Glomerular endothelial cell (primary cell): Measurements from ENCODE around the gene DHRS4L2. TPM values are rescaled to one million over a fixed set of nuclear protein-coding genes. Genes with fewer than 3 reads are reported as not detected.
"Not testable (repeated sequence)": the region's sequence is repeated elsewhere in the genome, so short reads cannot be mapped to it uniquely, and the experiment has no call there.

Experiments
- DNase-seq: peaks from one replicate; pipeline ENCODE4 v3.0.0-alpha.2; 2011; ENCODE audit warnings: low read depth, low spot score; ENCODE audit errors: extremely low read depth
- total RNA-seq: library from RNA; depleted of rRNA; stranded (reverse); fragments of >200 nt; gene quantifications from 2 replicates; pipeline ENCODE4 v1.2.3, GENCODE V29; 2015

The DHRS4L2 gene
- total RNA-seq, 1 donor from 2014 or later = 8.7 TPM

GRCh38 chr14:23970283-23970659 is 18.5 kb upstream of the DHRS4L2 start:
- DNase-seq = not testable (repeated sequence)

- not testable (repeated sequence) for DNase-seq
Measured at GRCh38 chr14:23973178-23973577, 15.6 kb upstream of the DHRS4L2 start.

GRCh38 chr14:23974041-23974440 is 14.7 kb upstream of the DHRS4L2 start:
- not testable (repeated sequence) for DNase-seq

DNA sequence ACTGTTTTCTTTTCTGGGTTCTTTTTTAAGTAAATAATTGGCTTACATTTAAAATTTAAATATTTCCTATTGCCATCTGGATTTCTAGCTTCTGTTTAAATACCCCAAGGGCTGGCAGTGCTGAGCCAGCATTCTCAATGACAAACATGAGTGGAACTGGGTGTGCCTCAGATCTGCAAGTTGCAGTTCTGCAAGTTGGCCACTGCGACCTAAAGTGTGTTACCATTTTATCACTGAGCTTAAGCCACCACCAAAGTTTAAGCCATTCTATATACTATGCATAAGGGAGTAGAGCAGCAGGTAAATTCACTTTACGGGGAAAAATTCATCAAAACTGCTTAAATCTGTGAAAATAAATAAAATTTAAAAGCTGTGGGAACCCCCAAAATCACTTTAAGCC is 11.5 kb upstream of the DHRS4L2 start:
- DNase-seq = not testable (repeated sequence)

GRCh38 chr14:23981951-23982813 is 6.5 kb upstream of the DHRS4L2 start:
- DNase-seq = not testable (repeated sequence)

- DNase-seq = no peak
Measured at GRCh38 chr14:23984891-23985602, 3.7 kb upstream of the DHRS4L2 start.

DNA sequence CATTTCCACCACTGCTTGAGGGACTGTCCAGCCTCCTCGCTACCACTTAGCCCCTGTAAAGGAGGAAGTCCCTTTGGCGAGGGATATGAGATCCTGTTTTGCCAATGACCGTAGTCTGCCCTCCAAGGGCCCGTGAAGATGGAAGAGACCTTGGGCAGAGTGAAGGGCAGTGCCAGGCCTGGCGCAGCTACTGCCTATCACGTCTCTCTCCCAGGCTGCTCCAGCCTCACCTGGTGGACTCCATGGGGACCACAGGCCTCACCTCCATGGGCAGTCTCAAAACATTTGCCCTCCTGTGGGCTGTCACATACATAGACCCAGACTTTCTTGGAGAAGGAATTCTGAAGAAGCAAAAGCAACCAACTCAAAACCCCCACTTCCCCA is 514 bp upstream of the DHRS4L2 start:
- not testable (repeated sequence) for DNase-seq

DNA sequence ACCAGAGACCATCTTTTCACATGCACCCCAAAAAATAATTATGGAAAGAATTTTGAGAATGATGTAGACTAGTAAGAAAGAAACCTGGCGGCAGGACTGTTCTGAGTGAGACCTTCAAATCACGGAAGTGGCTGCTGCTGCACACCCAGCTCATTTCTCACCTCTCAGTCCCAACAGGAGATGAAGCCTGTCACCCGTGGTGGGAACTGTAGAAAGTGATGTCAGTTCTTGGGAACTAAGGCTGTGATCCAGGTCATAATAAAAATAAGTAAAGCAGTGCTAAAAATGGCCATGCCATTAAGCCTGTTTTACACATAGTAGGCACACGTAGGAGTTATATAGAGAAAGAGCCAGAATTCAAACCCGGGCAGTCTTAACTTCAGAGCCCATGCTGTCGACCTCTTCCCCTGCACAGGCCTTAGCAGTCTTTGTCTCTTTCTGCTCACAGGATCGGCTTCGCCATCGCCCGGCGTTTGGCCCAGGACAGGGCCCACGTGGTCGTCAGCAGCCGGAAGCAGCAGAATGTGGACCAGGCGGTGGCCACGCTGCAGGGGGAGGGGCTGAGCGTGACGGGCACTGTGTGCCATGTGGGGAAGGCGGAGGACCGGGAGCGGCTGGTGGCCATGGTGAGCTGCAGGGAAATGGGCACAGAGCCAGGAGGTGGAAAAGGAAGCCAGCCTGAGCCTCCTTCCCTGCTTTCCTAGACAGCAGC is 1.2 kb downstream of the DHRS4L2 start:
- DNase-seq = not testable (repeated sequence)

- DNase-seq = not testable (repeated sequence)
Measured at GRCh38 chr14:23990961-23991360, 2.2 kb downstream of the DHRS4L2 start.

- DNase-seq = not testable (repeated sequence)
Measured at GRCh38 chr14:23993042-23993441, 4.3 kb downstream of the DHRS4L2 start.

DNA sequence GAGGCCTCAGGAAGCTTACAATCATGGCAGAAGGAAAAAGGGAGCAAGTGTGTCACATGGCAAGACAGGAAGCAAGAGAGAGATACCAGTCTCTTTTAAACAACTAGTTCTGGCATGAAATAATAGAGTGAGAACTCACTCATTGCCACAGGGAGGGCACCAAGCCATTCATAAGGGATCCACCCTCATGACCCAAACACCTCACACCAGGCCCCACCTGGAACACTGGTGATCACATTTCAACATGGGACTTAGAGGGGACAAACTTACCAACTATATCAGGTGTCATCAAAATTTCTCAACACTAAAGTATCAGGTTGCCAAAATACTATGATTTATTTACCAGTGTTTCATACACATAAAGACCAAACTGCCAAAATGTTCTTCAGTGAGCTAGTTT is 7.3 kb downstream of the DHRS4L2 start:
- not testable (repeated sequence) for DNase-seq

- not testable (repeated sequence) for DNase-seq
Measured at GRCh38 chr14:23996825-23997224, 8.1 kb downstream of the DHRS4L2 start.

DNA sequence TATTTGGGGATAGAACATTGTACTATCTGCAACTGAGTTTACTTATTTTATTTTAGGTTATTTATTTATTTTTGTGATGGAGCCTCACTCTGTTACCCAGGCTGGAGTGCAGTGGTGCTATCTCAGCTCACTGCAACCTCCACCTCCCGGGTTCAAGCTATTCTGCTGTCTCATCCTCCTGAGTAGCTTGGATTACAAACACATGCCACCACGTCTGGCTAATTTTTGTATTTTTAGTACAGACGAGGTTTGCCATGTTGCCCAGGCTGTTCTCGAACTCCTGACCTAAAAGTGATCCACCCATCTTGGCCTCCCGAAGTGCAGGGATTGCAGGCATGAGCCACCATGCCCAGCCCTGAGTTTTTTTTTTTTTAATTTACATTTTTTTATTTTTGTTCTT is 10.9 kb downstream of the DHRS4L2 start:
- DNase-seq = not testable (repeated sequence)

GRCh38 chr14:24001078-24001477 is 12.3 kb downstream of the DHRS4L2 start:
- DNase-seq = not testable (repeated sequence)

- DNase-seq = not testable (repeated sequence)
Measured at GRCh38 chr14:24001679-24002078, 12.9 kb downstream of the DHRS4L2 start.

DNA sequence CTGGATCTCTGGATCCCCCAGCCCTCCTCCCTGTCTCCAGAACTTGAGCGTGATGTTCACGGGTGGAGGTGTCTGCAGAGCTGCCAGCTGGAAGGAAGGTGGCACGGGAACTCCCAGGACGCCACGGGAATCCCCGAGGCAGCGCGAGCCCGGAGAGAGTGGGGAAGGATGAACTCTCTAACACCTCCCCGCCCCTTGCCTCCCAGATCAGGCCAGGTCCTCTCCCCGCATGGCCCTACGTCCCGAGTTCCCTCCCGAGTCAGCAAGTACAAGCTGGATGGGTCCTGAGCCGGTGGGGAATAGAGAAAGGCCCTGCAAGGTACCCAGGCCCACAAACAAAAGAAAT is 17.7 kb downstream of the DHRS4L2 start:
- DNase-seq = not testable (repeated sequence)

DNA sequence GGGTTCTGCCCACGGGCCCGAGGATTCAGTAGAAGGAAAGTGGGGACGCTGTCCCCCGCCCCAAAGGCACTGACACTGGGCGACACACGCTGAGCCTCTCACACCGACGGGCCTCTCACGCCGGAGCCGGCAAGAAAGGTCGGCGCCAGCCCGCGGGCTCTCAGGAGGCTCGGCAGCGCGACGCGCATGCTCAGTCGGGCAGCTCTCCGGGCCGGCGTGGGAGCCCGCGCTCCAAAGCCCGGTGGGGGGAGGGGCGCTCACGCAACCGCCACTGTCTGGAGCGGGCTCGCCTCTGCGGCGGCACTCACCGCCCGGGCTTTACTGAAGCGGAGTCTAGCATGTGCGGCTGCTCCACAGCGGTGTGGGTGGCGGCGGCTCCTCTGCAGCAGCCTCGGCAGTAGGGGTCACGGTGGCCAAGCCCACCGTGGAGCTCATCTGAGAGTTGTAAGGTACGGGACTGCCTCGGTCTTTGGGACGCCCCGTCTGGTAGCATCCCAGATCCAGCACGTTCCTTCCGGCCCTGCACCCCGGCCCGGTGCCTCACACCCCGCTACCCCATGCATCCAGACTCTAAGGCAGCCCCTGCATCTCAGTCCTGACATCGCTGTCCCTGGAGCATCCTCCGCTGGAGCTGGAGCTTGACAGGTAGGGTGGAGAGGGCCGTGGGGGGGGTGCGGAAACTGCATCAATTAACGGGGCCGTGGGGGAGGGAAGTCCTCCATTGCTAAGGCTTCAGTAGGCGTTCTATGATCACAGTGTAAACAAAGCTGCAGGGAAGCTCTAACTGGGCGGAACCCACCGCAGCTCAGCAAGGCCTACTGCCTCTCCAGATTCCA is 18.3 kb downstream of the DHRS4L2 start:
- DNase-seq = not testable (repeated sequence)

- no peak for DNase-seq
Measured at GRCh38 chr14:24011051-24011450, 22.3 kb downstream of the DHRS4L2 start.

- not testable (repeated sequence) for DNase-seq
Measured at GRCh38 chr14:24012726-24013273, 24.1 kb downstream of the DHRS4L2 start.
